Measurements from ENCODE around the gene NMNAT2.
A peak's percentile ranks its signal among the peaks of the same experiment; 100 is the strongest.

NMNAT2 gene

GRCh38 chr1:183215076-183215720 lies 203.0 kb downstream of the NMNAT2 start:
- in situ Hi-C loops (cut with HindIII; ENCODE audit: low sequenced_read_pairs) = no loop called here
- DNase-seq (ENCODE audit: low read depth, low spot score) = no peak
- no peak for TF ChIP-seq CTCF (IDR thresholded peaks at IDR 0.05; ENCODE audit: low read depth, low read length)
- no peak overlapping the region for H3K4me3 ChIP-seq (ENCODE audit: low read depth, low read length)

- no peak overlapping the region for H3K4me3 ChIP-seq (ENCODE audit: low read depth, low read length)
- in situ Hi-C loops (cut with HindIII; ENCODE audit: low sequenced_read_pairs) = no loop called here
- TF ChIP-seq CTCF (IDR thresholded peaks at IDR 0.05; ENCODE audit: low read depth, low read length) = no peak
- DNase-seq (ENCODE audit: low read depth, low spot score) = no peak
Measured at GRCh38 chr1:183214021-183214970, 203.9 kb downstream of the NMNAT2 start.

- no peak for TF ChIP-seq CTCF (IDR thresholded peaks at IDR 0.05; ENCODE audit: low read depth, low read length)
- DNase-seq (ENCODE audit: low read depth, low spot score) = no peak
- in situ Hi-C loops (cut with HindIII; ENCODE audit: low sequenced_read_pairs) = no loop called here
Measured at GRCh38 chr1:183212870-183213269, 205.3 kb downstream of the NMNAT2 start.

GRCh38 chr1:183210681-183211080 lies 207.5 kb downstream of the NMNAT2 start:
- no peak overlapping the region for H3K4me3 ChIP-seq (ENCODE audit: low read depth, low read length)
- no peak for TF ChIP-seq CTCF (IDR thresholded peaks at IDR 0.05; ENCODE audit: low read depth, low read length)
- DNase-seq (ENCODE audit: low read depth, low spot score) = no peak
- in situ Hi-C loops (cut with HindIII; ENCODE audit: low sequenced_read_pairs) = no loop called here

More at GRCh38 chr1:183212870-183213269, 205.3 kb downstream of the NMNAT2 start:
- H3K4me3 ChIP-seq (ENCODE audit: low read depth, low read length) = no peak overlapping the region

GRCh38 chr1:183209533-183210158 lies 208.5 kb downstream of the NMNAT2 start:
- no peak for TF ChIP-seq CTCF (IDR thresholded peaks at IDR 0.05; ENCODE audit: low read depth, low read length)
- no peak overlapping the region for H3K4me3 ChIP-seq (ENCODE audit: low read depth, low read length)
- in situ Hi-C loops (cut with HindIII; ENCODE audit: low sequenced_read_pairs) = no loop called here
- DNase-seq (ENCODE audit: low read depth, low spot score) = peak; percentile 75

GRCh38 chr1:183206538-183207122 lies 211.6 kb downstream of the NMNAT2 start:
- in situ Hi-C loops (cut with HindIII; ENCODE audit: low sequenced_read_pairs) = no loop called here
- TF ChIP-seq CTCF (IDR thresholded peaks at IDR 0.05; ENCODE audit: low read depth, low read length) = no peak
- DNase-seq (ENCODE audit: low read depth, low spot score) = no peak
- H3K4me3 ChIP-seq (ENCODE audit: low read depth, low read length) = no peak overlapping the region
